ENCODE data around the gene WDR83.
A peak's percentile ranks its signal among the peaks of the same experiment; 100 is the strongest.

The WDR83 gene

DNA sequence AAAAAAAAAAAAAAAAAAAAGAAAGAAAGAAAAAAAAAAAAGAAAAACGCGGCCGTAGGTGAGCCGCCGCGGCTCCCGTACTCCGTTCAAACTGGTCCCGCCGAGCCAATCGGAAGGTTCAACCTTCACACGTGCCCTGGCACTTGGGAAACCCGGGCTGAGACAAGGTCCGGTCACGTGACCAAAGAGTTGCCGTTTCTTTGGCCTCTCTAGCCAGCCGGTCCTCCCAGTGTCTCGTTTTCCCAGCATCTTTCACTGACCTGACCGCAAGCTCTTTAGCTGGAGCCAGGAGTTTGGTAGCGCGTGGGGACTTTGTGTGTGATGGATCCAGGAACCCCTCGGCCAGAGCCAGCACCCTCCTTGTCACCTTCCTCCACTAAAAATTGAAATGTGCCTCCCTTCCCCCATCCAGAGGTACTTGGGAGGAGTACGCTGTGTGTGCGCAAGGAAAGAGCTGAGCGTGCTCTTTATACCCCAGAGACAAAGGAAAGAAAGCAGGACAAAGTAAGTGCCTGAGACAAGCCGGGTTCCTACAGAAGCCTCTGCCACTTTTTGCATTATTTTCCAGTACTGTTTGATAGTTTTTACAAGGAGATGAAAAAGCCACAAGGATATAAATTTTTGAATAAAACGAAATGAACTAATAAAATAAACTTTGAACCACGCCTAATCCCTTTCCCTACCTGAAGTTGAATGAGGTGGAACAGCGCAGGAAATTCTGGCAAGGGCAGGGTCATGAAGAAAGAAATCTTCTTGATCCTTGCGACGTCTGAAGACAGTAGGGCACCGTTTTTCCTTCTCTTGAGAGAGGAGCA, 56.2 kb downstream of the WDR83 start:
- Histone ChIP-seq H3K27ac (ENCODE audit: low read length) (peak overlapping the region; percentile 93), H3K36me3 (ENCODE audit: control insufficient read depth, low read depth, low read length) (peaks cover 16% of the 10 kb centered on the region), H3K4me3 (ENCODE audit: low read length) (peak overlapping the region; percentile 94), H3K4me1 (ENCODE audit: control insufficient read depth, low read depth, low read length) (no peaks in the 10 kb centered on the region), H3K9me3 (ENCODE audit: control insufficient read depth, low read depth, low read length) (no peaks in the 10 kb centered on the region), H3K9ac (ENCODE audit: low read length) (peak overlapping the region; percentile 97), H3K27me3 (ENCODE audit: control insufficient read depth, insufficient read depth, low read length) (no peaks in the 10 kb centered on the region)

DNA sequence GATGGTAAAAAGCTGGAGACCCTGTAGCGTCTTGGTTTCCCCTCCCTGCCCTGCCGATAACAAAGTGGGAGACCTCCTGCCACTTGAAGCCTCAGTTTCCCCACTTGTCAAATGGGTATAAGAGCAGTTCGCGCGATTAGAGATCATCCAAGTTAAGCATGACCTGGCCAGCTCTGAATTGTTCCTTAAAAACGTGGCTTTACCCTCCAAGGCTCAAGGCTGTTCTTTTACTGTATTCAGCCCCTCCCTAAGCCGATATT, 56.7 kb downstream of the WDR83 start:
- no peaks in the 10 kb centered on the region for H3K9me3 ChIP-seq (ENCODE audit: control insufficient read depth, low read depth, low read length)
- H3K9ac ChIP-seq (ENCODE audit: low read length), result peak overlapping the region; percentile 97
- peaks cover 14% of the 10 kb centered on the region for H3K36me3 ChIP-seq (ENCODE audit: control insufficient read depth, low read depth, low read length)
- no peaks in the 10 kb centered on the region for H3K27me3 ChIP-seq (ENCODE audit: control insufficient read depth, insufficient read depth, low read length)
- H3K4me3 ChIP-seq (ENCODE audit: low read length), result peak overlapping the region; percentile 94
- H3K27ac ChIP-seq (ENCODE audit: low read length), result peak overlapping the region; percentile 93
- H3K4me1 ChIP-seq (ENCODE audit: control insufficient read depth, low read depth, low read length), result no peaks in the 10 kb centered on the region

DNA sequence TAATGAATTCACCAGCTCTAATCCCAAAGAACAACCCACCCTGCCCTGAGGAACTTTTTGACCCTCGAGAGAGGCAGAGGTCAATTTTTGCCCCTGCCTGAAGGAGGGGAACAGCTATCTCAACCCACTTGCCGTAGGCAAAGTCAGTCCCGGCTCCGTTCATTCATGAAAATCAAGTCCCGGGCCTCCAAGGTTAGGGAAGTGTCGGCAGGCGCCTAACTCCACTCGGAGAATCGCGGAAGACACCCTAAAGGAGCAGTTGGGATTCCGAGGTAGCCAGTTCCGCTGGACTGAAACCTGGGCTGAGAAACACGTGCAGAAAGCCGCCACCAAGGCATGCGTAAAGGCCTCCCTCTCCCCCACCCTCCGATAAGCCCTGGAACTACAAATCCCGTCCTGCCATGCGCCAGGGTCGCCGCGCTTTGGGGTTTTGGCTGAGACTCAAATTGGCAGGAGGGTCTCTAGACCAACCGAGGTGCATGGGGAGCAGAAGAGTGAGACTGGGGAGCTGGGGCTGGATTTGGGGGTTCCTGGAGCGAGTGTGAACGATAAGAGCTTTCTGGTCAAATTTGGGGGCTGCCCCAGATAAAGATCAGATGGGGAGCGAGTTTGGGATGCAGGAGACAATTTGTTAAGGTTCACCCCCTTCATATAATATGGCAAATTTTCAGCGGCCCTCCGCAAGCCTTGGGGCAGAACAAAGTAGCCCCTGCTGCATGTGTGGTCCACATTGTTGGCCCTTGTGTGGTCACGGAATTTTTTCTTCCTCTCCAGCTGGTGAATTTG, 57.2 kb downstream of the WDR83 start, which contains the start of gene TNPO2:
TNPO2 (minus strand) TSS at position 292 of the 786 bp plus-strand sequence. CDS start 2,955 bp downstream, outside the sequence.
- H3K4me3 ChIP-seq (ENCODE audit: low read length), result peak within 1 kb of the TSS; percentile 94
- peak within 1 kb of the TSS; percentile 97 for H3K9ac ChIP-seq (ENCODE audit: low read length)
- H3K4me1 ChIP-seq (ENCODE audit: control insufficient read depth, low read depth, low read length), result no peaks in the 10 kb centered on the region
- H3K27me3 ChIP-seq (ENCODE audit: control insufficient read depth, insufficient read depth, low read length), result no peaks in the 10 kb centered on the region
- peaks cover 11% of the 10 kb centered on the region for H3K36me3 ChIP-seq (ENCODE audit: control insufficient read depth, low read depth, low read length)
- no peaks in the 10 kb centered on the region for H3K9me3 ChIP-seq (ENCODE audit: control insufficient read depth, low read depth, low read length)
- H3K27ac ChIP-seq (ENCODE audit: low read length), result peak within 1 kb of the TSS; percentile 93
